ENCODE data around the gene RPL32. TPM values are rescaled to one million over a fixed set of nuclear protein-coding genes. Genes with fewer than 3 reads are reported as not detected.

Gene RPL32
- total RNA-seq, 1 experiment from 2014 or later, result 1,643 TPM

DNA sequence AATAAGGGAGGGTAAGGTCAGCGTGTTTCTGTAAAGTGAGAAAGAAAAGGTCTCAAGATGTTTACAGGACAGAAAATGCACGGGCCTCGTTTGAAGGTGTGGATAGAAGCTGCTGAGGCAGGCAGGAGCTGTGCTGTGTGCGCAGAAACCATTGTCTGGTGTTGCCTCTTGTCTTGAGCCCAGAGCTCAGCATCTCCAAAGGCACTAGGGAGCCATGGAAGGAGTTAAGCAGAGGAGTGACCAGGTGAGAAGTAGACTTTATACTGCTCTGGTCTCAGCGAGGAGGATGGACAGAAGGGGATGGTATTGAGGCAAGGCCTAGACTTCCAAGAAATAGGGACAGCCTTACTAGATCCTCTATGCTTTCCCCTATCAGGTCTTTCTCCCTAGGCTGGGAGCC is 31.9 kb downstream of the RPL32 start:
- Mint-ChIP-seq H3K36me3 (peaks cover 5% of the 10 kb centered on the region; the same call in 1 of the 2 replicates), H3K27me3 (ENCODE audit: low read depth) (no peaks in the 10 kb centered on the region; the same call in 1 of the 2 replicates), H3K4me3 (peak overlapping the region; percentile 61), H3K27ac (no peak overlapping the region), H3K4me1 (peaks cover 13% of the 10 kb centered on the region), H3K9me3 (no peaks in the 10 kb centered on the region)
- ChIA-PET POLR2A (interaction anchor here (0.6 kb wide), 1 partner anchor 19 kb away, joined by 5 read pairs; no protein-coding TSS in a partner anchor), CTCF (interaction anchor here (1.2 to 4.3 kb wide), 19 partner anchors 8 to 146 kb away, joined by 3 to 62 read pairs (median 6); partner anchors contain the start of genes CAND2, RAF1, RPL32 and TMEM40)
- TF ChIP-seq ZNF317 (CRISPR knock-in tag; IDR thresholded peaks at IDR 0.05; ENCODE audit: borderline replicate concordance, low read depth), result no peak
- 0 out of 2 replicates have a peak, but pooled peaks have one; percentile 51 for TF ChIP-seq GTF2I (CRISPR knock-in tag; conservative IDR thresholded peaks at IDR 0.05)
- ATAC-seq (no peak), DNase-seq (ENCODE audit: low spot score) (no peak)

DNA sequence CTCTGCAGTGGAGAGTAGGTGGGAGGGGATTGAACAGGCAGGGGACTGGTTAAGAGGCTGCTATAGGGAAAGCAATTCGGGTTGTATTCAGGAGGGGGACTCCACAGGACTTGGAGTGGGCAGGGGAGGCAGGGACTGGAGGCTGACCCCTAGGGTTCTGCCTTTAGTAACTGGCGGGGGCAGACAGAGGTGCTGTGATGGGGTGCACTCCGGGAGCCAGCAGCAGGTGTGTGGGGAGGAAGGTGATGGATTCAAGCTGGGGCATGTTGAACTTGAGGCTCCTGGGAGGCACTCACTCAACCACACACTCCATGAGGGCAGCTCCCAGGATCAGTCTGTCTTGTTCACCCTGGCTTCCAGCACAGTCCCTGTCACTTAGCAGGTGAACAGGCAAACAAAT is 32.4 kb downstream of the RPL32 start:
- Mint-ChIP-seq H3K4me1 (peaks cover 13% of the 10 kb centered on the region), H3K9me3 (no peaks in the 10 kb centered on the region), H3K4me3 (peak overlapping the region; percentile 61), H3K27me3 (ENCODE audit: low read depth) (no peaks in the 10 kb centered on the region; the same call in 1 of the 2 replicates), H3K36me3 (peaks cover 8% of the 10 kb centered on the region; the same call in 1 of the 2 replicates), H3K27ac (no peak overlapping the region)
- TF ChIP-seq, protein P1, sequence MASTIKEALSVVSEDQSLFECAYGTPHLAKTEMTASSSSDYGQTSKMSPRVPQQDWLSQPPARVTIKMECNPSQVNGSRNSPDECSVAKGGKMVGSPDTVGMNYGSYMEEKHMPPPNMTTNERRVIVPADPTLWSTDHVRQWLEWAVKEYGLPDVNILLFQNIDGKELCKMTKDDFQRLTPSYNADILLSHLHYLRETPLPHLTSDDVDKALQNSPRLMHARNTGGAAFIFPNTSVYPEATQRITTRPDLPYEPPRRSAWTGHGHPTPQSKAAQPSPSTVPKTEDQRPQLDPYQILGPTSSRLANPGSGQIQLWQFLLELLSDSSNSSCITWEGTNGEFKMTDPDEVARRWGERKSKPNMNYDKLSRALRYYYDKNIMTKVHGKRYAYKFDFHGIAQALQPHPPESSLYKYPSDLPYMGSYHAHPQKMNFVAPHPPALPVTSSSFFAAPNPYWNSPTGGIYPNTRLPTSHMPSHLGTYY (CRISPR knock-in tag; IDR thresholded peaks at IDR 0.05), result no peak
- TF ChIP-seq GTF2I (CRISPR knock-in tag; conservative IDR thresholded peaks at IDR 0.05) (no peak), ZNF317 (CRISPR knock-in tag; IDR thresholded peaks at IDR 0.05; ENCODE audit: borderline replicate concordance, low read depth) (no peak), ESRRA (CRISPR knock-in tag; IDR thresholded peaks at IDR 0.05; ENCODE audit: borderline replicate concordance) (no peak), NR1H2 (CRISPR knock-in tag; IDR thresholded peaks at IDR 0.05) (no peak), IRF2 (CRISPR knock-in tag; IDR thresholded peaks at IDR 0.05; ENCODE audit: borderline replicate concordance, low read depth) (no peak), ZNF219 (CRISPR knock-in tag; IDR thresholded peaks at IDR 0.05; ENCODE audit: borderline replicate concordance) (no peak), TCF7 (CRISPR knock-in tag; IDR thresholded peaks at IDR 0.05; ENCODE audit: low read depth) (no peak), NR3C1 (CRISPR knock-in tag; conservative IDR thresholded peaks at IDR 0.05; ENCODE audit: low read depth) (no peak), TEAD4 (CRISPR knock-in tag; IDR thresholded peaks at IDR 0.05) (no peak), MYBL2 (CRISPR knock-in tag; IDR thresholded peaks at IDR 0.05) (no peak)
- TF ChIP-seq, protein P2, sequence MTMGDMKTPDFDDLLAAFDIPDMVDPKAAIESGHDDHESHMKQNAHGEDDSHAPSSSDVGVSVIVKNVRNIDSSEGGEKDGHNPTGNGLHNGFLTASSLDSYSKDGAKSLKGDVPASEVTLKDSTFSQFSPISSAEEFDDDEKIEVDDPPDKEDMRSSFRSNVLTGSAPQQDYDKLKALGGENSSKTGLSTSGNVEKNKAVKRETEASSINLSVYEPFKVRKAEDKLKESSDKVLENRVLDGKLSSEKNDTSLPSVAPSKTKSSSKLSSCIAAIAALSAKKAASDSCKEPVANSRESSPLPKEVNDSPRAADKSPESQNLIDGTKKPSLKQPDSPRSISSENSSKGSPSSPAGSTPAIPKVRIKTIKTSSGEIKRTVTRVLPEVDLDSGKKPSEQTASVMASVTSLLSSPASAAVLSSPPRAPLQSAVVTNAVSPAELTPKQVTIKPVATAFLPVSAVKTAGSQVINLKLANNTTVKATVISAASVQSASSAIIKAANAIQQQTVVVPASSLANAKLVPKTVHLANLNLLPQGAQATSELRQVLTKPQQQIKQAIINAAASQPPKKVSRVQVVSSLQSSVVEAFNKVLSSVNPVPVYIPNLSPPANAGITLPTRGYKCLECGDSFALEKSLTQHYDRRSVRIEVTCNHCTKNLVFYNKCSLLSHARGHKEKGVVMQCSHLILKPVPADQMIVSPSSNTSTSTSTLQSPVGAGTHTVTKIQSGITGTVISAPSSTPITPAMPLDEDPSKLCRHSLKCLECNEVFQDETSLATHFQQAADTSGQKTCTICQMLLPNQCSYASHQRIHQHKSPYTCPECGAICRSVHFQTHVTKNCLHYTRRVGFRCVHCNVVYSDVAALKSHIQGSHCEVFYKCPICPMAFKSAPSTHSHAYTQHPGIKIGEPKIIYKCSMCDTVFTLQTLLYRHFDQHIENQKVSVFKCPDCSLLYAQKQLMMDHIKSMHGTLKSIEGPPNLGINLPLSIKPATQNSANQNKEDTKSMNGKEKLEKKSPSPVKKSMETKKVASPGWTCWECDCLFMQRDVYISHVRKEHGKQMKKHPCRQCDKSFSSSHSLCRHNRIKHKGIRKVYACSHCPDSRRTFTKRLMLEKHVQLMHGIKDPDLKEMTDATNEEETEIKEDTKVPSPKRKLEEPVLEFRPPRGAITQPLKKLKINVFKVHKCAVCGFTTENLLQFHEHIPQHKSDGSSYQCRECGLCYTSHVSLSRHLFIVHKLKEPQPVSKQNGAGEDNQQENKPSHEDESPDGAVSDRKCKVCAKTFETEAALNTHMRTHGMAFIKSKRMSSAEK (CRISPR knock-in tag; IDR thresholded peaks at IDR 0.05; ENCODE audit: borderline replicate concordance), result no peak
- TF ChIP-seq, protein P3, sequence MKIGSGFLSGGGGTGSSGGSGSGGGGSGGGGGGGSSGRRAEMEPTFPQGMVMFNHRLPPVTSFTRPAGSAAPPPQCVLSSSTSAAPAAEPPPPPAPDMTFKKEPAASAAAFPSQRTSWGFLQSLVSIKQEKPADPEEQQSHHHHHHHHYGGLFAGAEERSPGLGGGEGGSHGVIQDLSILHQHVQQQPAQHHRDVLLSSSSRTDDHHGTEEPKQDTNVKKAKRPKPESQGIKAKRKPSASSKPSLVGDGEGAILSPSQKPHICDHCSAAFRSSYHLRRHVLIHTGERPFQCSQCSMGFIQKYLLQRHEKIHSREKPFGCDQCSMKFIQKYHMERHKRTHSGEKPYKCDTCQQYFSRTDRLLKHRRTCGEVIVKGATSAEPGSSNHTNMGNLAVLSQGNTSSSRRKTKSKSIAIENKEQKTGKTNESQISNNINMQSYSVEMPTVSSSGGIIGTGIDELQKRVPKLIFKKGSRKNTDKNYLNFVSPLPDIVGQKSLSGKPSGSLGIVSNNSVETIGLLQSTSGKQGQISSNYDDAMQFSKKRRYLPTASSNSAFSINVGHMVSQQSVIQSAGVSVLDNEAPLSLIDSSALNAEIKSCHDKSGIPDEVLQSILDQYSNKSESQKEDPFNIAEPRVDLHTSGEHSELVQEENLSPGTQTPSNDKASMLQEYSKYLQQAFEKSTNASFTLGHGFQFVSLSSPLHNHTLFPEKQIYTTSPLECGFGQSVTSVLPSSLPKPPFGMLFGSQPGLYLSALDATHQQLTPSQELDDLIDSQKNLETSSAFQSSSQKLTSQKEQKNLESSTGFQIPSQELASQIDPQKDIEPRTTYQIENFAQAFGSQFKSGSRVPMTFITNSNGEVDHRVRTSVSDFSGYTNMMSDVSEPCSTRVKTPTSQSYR (CRISPR knock-in tag; IDR thresholded peaks at IDR 0.05), result no peak
- TF ChIP-seq, protein P4, sequence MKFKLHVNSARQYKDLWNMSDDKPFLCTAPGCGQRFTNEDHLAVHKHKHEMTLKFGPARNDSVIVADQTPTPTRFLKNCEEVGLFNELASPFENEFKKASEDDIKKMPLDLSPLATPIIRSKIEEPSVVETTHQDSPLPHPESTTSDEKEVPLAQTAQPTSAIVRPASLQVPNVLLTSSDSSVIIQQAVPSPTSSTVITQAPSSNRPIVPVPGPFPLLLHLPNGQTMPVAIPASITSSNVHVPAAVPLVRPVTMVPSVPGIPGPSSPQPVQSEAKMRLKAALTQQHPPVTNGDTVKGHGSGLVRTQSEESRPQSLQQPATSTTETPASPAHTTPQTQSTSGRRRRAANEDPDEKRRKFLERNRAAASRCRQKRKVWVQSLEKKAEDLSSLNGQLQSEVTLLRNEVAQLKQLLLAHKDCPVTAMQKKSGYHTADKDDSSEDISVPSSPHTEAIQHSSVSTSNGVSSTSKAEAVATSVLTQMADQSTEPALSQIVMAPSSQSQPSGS (CRISPR knock-in tag; IDR thresholded peaks at IDR 0.05; ENCODE audit: borderline replicate concordance, low read depth), result no peak
- TF ChIP-seq, protein P5, sequence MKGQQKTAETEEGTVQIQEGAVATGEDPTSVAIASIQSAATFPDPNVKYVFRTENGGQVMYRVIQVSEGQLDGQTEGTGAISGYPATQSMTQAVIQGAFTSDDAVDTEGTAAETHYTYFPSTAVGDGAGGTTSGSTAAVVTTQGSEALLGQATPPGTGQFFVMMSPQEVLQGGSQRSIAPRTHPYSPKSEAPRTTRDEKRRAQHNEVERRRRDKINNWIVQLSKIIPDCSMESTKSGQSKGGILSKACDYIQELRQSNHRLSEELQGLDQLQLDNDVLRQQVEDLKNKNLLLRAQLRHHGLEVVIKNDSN (CRISPR knock-in tag; IDR thresholded peaks at IDR 0.05), result no peak
- TF ChIP-seq, protein P6, sequence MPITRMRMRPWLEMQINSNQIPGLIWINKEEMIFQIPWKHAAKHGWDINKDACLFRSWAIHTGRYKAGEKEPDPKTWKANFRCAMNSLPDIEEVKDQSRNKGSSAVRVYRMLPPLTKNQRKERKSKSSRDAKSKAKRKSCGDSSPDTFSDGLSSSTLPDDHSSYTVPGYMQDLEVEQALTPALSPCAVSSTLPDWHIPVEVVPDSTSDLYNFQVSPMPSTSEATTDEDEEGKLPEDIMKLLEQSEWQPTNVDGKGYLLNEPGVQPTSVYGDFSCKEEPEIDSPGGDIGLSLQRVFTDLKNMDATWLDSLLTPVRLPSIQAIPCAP (CRISPR knock-in tag; IDR thresholded peaks at IDR 0.05), result no peak
- POLR2A ChIA-PET, result no interaction called here
- ATAC-seq, result no peak
- CTCF ChIA-PET, result interaction anchor here (1.3 to 4.3 kb wide), 7 partner anchors 12 to 146 kb away, joined by 3 to 62 read pairs (median 15); partner anchors contain the start of genes CAND2 and RPL32
- no peak for DNase-seq (ENCODE audit: low spot score)
